ENCODE measurements around the gene KCNIP4. TPM values are rescaled to one million over a fixed set of nuclear protein-coding genes. Genes with fewer than 3 reads are reported as not detected.

KCNIP4 gene
- total and polyA plus RNA-seq, 2 of the 4 experiments (the other 2 are of a cell fraction), result not detected

- no peak overlapping the region for H4K8ac ChIP-seq (ENCODE audit: low read depth in 2 of 2, low read length in 2 of 2)
- H4K5ac ChIP-seq (ENCODE audit: low read depth, low read length), result no peak overlapping the region
- DNase-seq (no peak), ATAC-seq (ENCODE audit: low read depth) (no peak)
- no peak overlapping the region for H3K4me2 ChIP-seq (ENCODE audit: low read depth, low read length)
- H3K4ac ChIP-seq (ENCODE audit: low read depth, low read length), result no peak overlapping the region
- no peak overlapping the region for H3K18ac ChIP-seq (ENCODE audit: low read depth, low read length)
- no peaks in the 10 kb centered on the region for H3K36me3 ChIP-seq (ENCODE audit: control insufficient read depth, insufficient read depth, low read length)
- H4K20me1 ChIP-seq (ENCODE audit: insufficient read depth, low read length), result no peaks in the 10 kb centered on the region
- no peak overlapping the region for H4K91ac ChIP-seq (ENCODE audit: insufficient read depth, low read depth, low read length)
- H2BK20ac ChIP-seq (ENCODE audit: low read depth, low read length), result no peak overlapping the region
- ChIA-PET CTCF (interaction anchor here (0.5 kb wide), 1 partner anchor 8 kb away, joined by 6 read pairs; no protein-coding TSS in a partner anchor), POLR2A (ENCODE audit: unreplicated experiment) (no interaction called here)
- peaks cover 8% of the 10 kb centered on the region for H3K9me3 ChIP-seq (ENCODE audit: control insufficient read depth, insufficient read depth, low read length)
- H3K4me3 ChIP-seq (ENCODE audit: insufficient read depth, low read depth, low read length), result no peak overlapping the region
- in situ Hi-C loops (cut with MboI; ENCODE audit: low sequenced_read_pairs) (no loop called here), dilution Hi-C loops (cut with HindIII; ENCODE audit: low sequenced_read_pairs, unreplicated experiment) (no loop called here), intact Hi-C loops (cut with micrococcal nuclease) (no loop called here)
- H2AK9ac ChIP-seq (replicated peaks; ENCODE audit: low read depth, low read length, poor library complexity), result no peak overlapping the region
- H3K9me1 ChIP-seq (ENCODE audit: insufficient read depth, low read length), result no peaks in the 10 kb centered on the region
- H3K23ac ChIP-seq (ENCODE audit: low read depth, low read length), result no peak overlapping the region
- H3K27ac ChIP-seq (ENCODE audit: insufficient read depth, low read length), result no peak overlapping the region
- no peak overlapping the region for H2AFZ ChIP-seq (replicated peaks; ENCODE audit: low read length, poor library complexity)
- no peaks in the 10 kb centered on the region for H3K79me1 ChIP-seq (ENCODE audit: low read depth in 1 of 2, low read length in 2 of 2)
- H2AK5ac ChIP-seq (ENCODE audit: low read depth, low read length), result no peak overlapping the region
- H3K9ac ChIP-seq (ENCODE audit: low read depth, low read length), result no peak overlapping the region
- no peaks in the 10 kb centered on the region for H3K27me3 ChIP-seq (ENCODE audit: control insufficient read depth, insufficient read depth, low read length)
- TF ChIP-seq NFE2L2 (IDR thresholded peaks at IDR 0.05; ENCODE audit: low read depth, low read length) (no peak), RCOR1 (IDR thresholded peaks at IDR 0.05; ENCODE audit: insufficient replicate concordance, low read length) (no peak), POLR2A (IDR thresholded peaks at IDR 0.05; ENCODE audit: low read depth, low read length) (no peak), CHD1 (IDR thresholded peaks at IDR 0.05; ENCODE audit: low read depth, low read length) (no peak), RAD21 (IDR thresholded peaks at IDR 0.05; ENCODE audit: low read length) (no peak), MXI1 (IDR thresholded peaks at IDR 0.05; ENCODE audit: borderline replicate concordance, low read depth, low read length) (no peak), USF2 (IDR thresholded peaks at IDR 0.05; ENCODE audit: low read depth, low read length) (no peak)
- no peak overlapping the region for H2BK120ac ChIP-seq (ENCODE audit: low read depth, low read length)
- H3K14ac ChIP-seq (replicated peaks; ENCODE audit: low read depth, low read length), result no peak overlapping the region
- WGBS, 2 experiments (ENCODE audit: extremely low coverage in 2 of 2, insufficient read length in 1 of 2), result no CpG with 5 or more reads among the region's 3 CpGs
- no peaks in the 10 kb centered on the region for H3K4me1 ChIP-seq (ENCODE audit: control insufficient read depth, insufficient read depth, low read length)
- no peak overlapping the region for H2BK5ac ChIP-seq (ENCODE audit: low read depth, low read length, poor library complexity, severe bottlenecking)
- H3K56ac ChIP-seq (ENCODE audit: extremely low read depth, insufficient read depth, low read length), result no peak overlapping the region
- no peak overlapping the region for H2BK15ac ChIP-seq (ENCODE audit: low read depth, low read length)
- no TSS peak for BruUV-seq (replicated peaks)
These were observed 306.9 kb downstream of the KCNIP4 start for GRCh38 chr4:21641696-21642095.
